Peyer's patch (tissue), 4 donors: ENCODE measurements around the gene SUB1. TPM values are rescaled to one million over a fixed set of nuclear protein-coding genes. Genes with fewer than 3 reads are reported as not detected.

Experiments
- DNase-seq, 3 donors: peaks; one replicate each; pipeline ENCODE4 v3.0.0-alpha.2; 2017 to 2019
- H3K27ac ChIP-seq, 4 donors: fragments of 200-600 bp; sonication (generic); one replicate each; pipeline ENCODE4 v1.5.1; 2016 to 2019
- H3K27me3 ChIP-seq, 2 donors: fragments of 200-600 bp; sonication (generic); one replicate each; pipeline ENCODE4 v1.5.1; 2019
- H3K36me3 ChIP-seq, 3 donors: fragments of 200-600 bp; sonication (generic); one replicate each; pipeline ENCODE4 v1.5.1; 2016 to 2019
- H3K4me1 ChIP-seq, 4 donors: fragments of 200-600 bp; sonication (generic); one replicate each; pipeline ENCODE4 v1.5.1; 2016 to 2019
- H3K4me3 ChIP-seq, 4 donors: fragments of 200-600 bp; sonication (generic); 1 replicate in 3 of 4; 2 replicates in 1 of 4; pipeline ENCODE4 v1.5.1; 2016 to 2019; ENCODE audit warnings: mild to moderate bottlenecking in 1 of 4
- H3K9me3 ChIP-seq, 4 donors: fragments of 200-600 bp; sonication (generic); one replicate each; pipeline ENCODE4 v1.5.1; 2016 to 2019; ENCODE audit warnings: mild to moderate bottlenecking in 1 of 4
- CTCF ChIP-seq, 6 experiments: fragments of 450-650 bp in 4 of 6; fragments of 200-600 bp in 2 of 6; sonication (generic) in 1 of 6; IDR thresholded peaks; one replicate each; pipeline ENCODE4 v1.5.1; 2017 to 2019; ENCODE audit warnings: antibody characterized with exemption in 6 of 6, mild to moderate bottlenecking in 3 of 6, moderate library complexity in 1 of 6
- POLR2A ChIP-seq, 2 donors: fragments of 450-650 bp; IDR thresholded peaks; one replicate each; pipeline ENCODE4 v1.5.1; 2017; ENCODE audit warnings: antibody characterized with exemption in 2 of 2, mild to moderate bottlenecking in 2 of 2, moderate library complexity in 2 of 2
- total RNA-seq, 4 donors: library from RNA; depleted of rRNA; stranded (reverse); fragments of >200 nt; gene quantifications; one replicate each; pipeline ENCODE4 v1.1.0, GENCODE V29; 2016

Gene SUB1
- total RNA-seq, 4 donors from 2014 or later: 64.2 to 155 (median 98.2) TPM

DNA sequence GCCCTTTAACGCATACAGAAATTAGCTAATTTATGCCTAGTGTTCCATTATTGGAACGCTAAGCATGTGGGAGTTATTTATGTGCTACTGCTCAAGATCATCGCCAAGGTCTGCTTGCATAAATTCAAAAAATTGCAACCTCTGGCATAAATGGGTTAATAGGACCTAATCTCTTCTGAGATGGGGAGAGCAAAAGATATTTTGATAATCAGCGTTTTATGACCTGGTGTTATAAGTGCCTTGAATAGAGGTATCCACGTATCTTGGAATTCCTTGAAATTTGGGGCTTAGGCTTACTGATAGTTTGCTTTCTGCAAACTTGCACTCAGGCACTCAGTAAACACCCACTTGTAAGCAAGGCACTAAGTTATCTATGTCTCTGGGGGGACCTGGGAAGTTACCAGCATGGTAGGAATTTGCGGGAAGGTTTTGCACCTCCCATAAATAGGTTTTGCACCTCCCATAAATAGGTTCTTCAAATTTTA, 1.8 kb downstream of the SUB1 start:
- Histone ChIP-seq H3K9me3 (no peaks in the 10 kb centered on the region), H3K36me3 (peaks cover 0 to 26% (median 0%) of the 10 kb centered on the region in 3 donors), H3K27ac (no peak overlapping the region), H3K4me3 (peak overlapping the region in 2 of 4 donors; percentile 99), H3K4me1 (peaks cover 0 to 17% (median 14%) of the 10 kb centered on the region in 4 donors), H3K27me3 (no peaks in the 10 kb centered on the region)
- TF ChIP-seq POLR2A (IDR thresholded peaks at IDR 0.05) (no peak), CTCF (IDR thresholded peaks at IDR 0.05) (no peak)
- DNase-seq: no peak

- DNase-seq: no peak
- no peak overlapping the region for H3K4me3 ChIP-seq
- peaks cover 0 to 49% (median 0%) of the 10 kb centered on the region in 3 donors for H3K36me3 ChIP-seq
- TF ChIP-seq POLR2A (IDR thresholded peaks at IDR 0.05): no peak
- TF ChIP-seq CTCF (IDR thresholded peaks at IDR 0.05): no peak
- H3K27me3 ChIP-seq: no peaks in the 10 kb centered on the region
- H3K27ac ChIP-seq: no peak overlapping the region
- no peaks in the 10 kb centered on the region for H3K9me3 ChIP-seq
- H3K4me1 ChIP-seq: peaks cover 0 to 17% (median 14%) of the 10 kb centered on the region in 4 donors
These were observed 4.1 kb downstream of the SUB1 start for GRCh38 chr5:32589416-32589815.

GRCh38 chr5:32589942-32590869, 4.8 kb downstream of the SUB1 start:
- H3K4me1 ChIP-seq: peaks cover 0 to 17% (median 10%) of the 10 kb centered on the region in 4 donors
- no peaks in the 10 kb centered on the region for H3K27me3 ChIP-seq
- no peak for DNase-seq
- TF ChIP-seq CTCF (IDR thresholded peaks at IDR 0.05): peak; percentile 71 to 83 (median 73)
- no peak for TF ChIP-seq POLR2A (IDR thresholded peaks at IDR 0.05)
- H3K9me3 ChIP-seq: no peaks in the 10 kb centered on the region
- no peak overlapping the region for H3K27ac ChIP-seq
- peaks cover 0 to 57% (median 0%) of the 10 kb centered on the region in 3 donors for H3K36me3 ChIP-seq
- no peak overlapping the region for H3K4me3 ChIP-seq

GRCh38 chr5:32595118-32595517, 9.8 kb downstream of the SUB1 start:
- Histone ChIP-seq H3K4me3 (no peak overlapping the region), H3K9me3 (no peaks in the 10 kb centered on the region), H3K36me3 (peaks cover 0 to 78% (median 0%) of the 10 kb centered on the region in 3 donors), H3K27ac (no peak overlapping the region), H3K4me1 (peaks cover 0 to 23% (median 2%) of the 10 kb centered on the region in 4 donors), H3K27me3 (no peaks in the 10 kb centered on the region)
- no peak for DNase-seq
- no peak for TF ChIP-seq CTCF (IDR thresholded peaks at IDR 0.05)
- no peak for TF ChIP-seq POLR2A (IDR thresholded peaks at IDR 0.05)

- Histone ChIP-seq H3K4me3 (no peak overlapping the region), H3K27me3 (no peaks in the 10 kb centered on the region), H3K36me3 (peaks cover 0 to 80% (median 0%) of the 10 kb centered on the region in 3 donors), H3K27ac (no peak overlapping the region), H3K9me3 (no peaks in the 10 kb centered on the region), H3K4me1 (peaks cover 0 to 23% (median 0%) of the 10 kb centered on the region in 4 donors)
- DNase-seq: no peak
- TF ChIP-seq POLR2A (IDR thresholded peaks at IDR 0.05) (no peak), CTCF (IDR thresholded peaks at IDR 0.05) (no peak)
These were observed 11.8 kb downstream of the SUB1 start for GRCh38 chr5:32597041-32597629.
